Measurements from ENCODE around the gene GAB1.

- no peak for TF ChIP-seq POLR2A (IDR thresholded peaks at IDR 0.05)
- TF ChIP-seq, protein P1, sequence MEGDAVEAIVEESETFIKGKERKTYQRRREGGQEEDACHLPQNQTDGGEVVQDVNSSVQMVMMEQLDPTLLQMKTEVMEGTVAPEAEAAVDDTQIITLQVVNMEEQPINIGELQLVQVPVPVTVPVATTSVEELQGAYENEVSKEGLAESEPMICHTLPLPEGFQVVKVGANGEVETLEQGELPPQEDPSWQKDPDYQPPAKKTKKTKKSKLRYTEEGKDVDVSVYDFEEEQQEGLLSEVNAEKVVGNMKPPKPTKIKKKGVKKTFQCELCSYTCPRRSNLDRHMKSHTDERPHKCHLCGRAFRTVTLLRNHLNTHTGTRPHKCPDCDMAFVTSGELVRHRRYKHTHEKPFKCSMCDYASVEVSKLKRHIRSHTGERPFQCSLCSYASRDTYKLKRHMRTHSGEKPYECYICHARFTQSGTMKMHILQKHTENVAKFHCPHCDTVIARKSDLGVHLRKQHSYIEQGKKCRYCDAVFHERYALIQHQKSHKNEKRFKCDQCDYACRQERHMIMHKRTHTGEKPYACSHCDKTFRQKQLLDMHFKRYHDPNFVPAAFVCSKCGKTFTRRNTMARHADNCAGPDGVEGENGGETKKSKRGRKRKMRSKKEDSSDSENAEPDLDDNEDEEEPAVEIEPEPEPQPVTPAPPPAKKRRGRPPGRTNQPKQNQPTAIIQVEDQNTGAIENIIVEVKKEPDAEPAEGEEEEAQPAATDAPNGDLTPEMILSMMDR (IDR thresholded peaks at IDR 0.05), result no peak
These were observed 169.4 kb downstream of the GAB1 start for GRCh38 chr4:143506031-143506430.
